ENCODE measurements around the gene NR2E1.

The NR2E1 gene

DNA sequence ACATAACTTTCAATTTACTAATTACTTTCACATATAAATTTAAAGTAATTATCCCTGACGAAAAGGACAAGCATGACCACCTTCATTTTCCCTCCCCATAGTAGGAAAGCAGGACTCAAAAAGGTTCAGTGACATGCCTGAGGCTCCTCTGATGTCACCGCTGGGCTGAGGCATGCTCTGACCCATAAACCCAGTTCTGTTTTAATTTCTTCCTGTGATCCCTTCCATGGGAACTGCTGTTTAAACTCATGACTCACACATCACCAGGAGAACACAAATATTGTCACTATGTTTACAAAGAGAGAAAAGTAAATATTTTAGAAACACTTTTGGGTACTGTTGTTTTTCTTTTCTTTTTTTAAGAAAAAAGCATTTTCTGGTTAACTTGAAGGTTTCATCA is 38.0 kb upstream of the NR2E1 start:
- Histone ChIP-seq H3K9ac (ENCODE audit: low read length) (no peak overlapping the region), H3K4me1 (ENCODE audit: control insufficient read depth, insufficient read depth, low read length) (no peaks in the 10 kb centered on the region), H3K4me3 (ENCODE audit: low read length) (no peak overlapping the region), H3K36me3 (ENCODE audit: control insufficient read depth, insufficient read depth, low read length) (no peaks in the 10 kb centered on the region), H3K27me3 (ENCODE audit: control insufficient read depth, insufficient read depth, low read length) (peaks cover 13% of the 10 kb centered on the region), H3K27ac (ENCODE audit: low read depth, low read length) (no peak overlapping the region)

DNA sequence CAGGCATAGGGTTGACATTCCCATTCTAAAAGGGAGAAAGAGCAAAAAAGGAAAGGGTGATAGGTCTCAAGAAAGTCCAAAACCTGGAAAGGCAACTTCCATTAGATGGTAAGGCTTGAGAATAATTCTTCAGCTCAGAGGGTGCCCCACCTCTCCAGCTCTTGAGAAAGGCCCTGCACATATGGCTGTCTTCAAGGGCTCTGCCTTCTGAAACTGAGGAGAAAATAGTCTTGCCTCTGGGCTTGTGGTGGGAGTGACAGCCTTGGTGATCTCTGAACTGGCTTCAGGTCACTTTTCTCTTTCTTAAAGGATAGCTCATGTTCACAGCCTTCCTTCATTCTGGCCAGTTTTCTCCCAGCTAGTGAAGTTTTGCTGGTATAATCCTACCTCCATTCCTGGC is 35.6 kb upstream of the NR2E1 start:
- Histone ChIP-seq H3K4me1 (ENCODE audit: control insufficient read depth, insufficient read depth, low read length) (no peaks in the 10 kb centered on the region), H3K36me3 (ENCODE audit: control insufficient read depth, insufficient read depth, low read length) (no peaks in the 10 kb centered on the region), H3K4me3 (ENCODE audit: low read length) (no peak overlapping the region), H3K27me3 (ENCODE audit: control insufficient read depth, insufficient read depth, low read length) (peaks cover 3% of the 10 kb centered on the region), H3K9ac (ENCODE audit: low read length) (no peak overlapping the region), H3K27ac (ENCODE audit: low read depth, low read length) (no peak overlapping the region)

- no peaks in the 10 kb centered on the region for H3K4me1 ChIP-seq (ENCODE audit: control insufficient read depth, insufficient read depth, low read length)
- H3K27me3 ChIP-seq (ENCODE audit: control insufficient read depth, insufficient read depth, low read length) = peaks cover 5% of the 10 kb centered on the region
- H3K36me3 ChIP-seq (ENCODE audit: control insufficient read depth, insufficient read depth, low read length) = no peaks in the 10 kb centered on the region
- no peak overlapping the region for H3K27ac ChIP-seq (ENCODE audit: low read depth, low read length)
- no peak overlapping the region for H3K4me3 ChIP-seq (ENCODE audit: low read length)
- H3K9ac ChIP-seq (ENCODE audit: low read length) = no peak overlapping the region
Measured at GRCh38 chr6:108132863-108133262, 33.0 kb upstream of the NR2E1 start.

GRCh38 chr6:108133594-108134179 is 32.1 kb upstream of the NR2E1 start:
- H3K27ac ChIP-seq (ENCODE audit: low read depth, low read length) = peak overlapping the region; percentile 56
- H3K9ac ChIP-seq (ENCODE audit: low read length) = no peak overlapping the region
- peak overlapping the region; percentile 60 for H3K4me3 ChIP-seq (ENCODE audit: low read length)
- H3K36me3 ChIP-seq (ENCODE audit: control insufficient read depth, insufficient read depth, low read length) = no peaks in the 10 kb centered on the region
- peaks cover 5% of the 10 kb centered on the region for H3K27me3 ChIP-seq (ENCODE audit: control insufficient read depth, insufficient read depth, low read length)
- no peaks in the 10 kb centered on the region for H3K4me1 ChIP-seq (ENCODE audit: control insufficient read depth, insufficient read depth, low read length)

DNA sequence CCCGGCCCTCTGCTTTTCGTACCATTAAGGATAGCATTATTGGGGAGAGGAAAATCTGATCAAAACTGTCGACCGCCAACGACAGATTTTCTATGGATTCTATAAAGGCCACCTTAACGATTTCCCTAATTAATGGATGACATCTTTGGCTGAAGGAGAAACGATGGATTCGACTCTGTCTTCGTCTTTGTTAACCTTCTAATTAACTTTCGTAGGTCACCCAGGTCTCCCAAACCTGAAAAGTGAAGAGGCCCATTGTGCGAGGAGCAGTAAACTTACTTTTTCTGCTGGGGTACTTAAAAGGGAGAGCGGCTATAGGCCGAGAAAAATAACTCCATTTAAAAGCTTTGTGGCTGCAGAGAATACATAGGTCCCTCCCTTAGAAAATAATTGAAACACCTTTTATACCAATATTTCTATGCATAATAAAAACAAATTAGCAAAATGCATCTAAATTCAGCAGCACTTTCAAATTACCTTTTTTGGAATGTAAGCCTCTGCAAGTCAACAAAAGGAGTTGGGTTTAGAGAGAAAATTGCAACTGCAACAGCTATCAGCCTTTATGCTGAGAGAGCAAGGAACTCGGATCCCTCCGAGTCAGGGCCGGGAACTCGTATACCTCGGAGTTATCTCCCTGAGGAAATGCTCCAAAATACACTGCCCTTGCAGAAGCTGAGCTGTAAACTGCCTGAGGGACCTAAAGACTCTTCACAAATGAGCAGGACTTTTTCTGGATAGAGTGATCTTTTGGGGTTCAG is 31.4 kb upstream of the NR2E1 start:
- H3K9ac ChIP-seq (ENCODE audit: low read length) = no peak overlapping the region
- H3K4me3 ChIP-seq (ENCODE audit: low read length) = peak overlapping the region; percentile 60
- H3K4me1 ChIP-seq (ENCODE audit: control insufficient read depth, insufficient read depth, low read length) = no peaks in the 10 kb centered on the region
- H3K27me3 ChIP-seq (ENCODE audit: control insufficient read depth, insufficient read depth, low read length) = peaks cover 5% of the 10 kb centered on the region
- H3K27ac ChIP-seq (ENCODE audit: low read depth, low read length) = peak overlapping the region; percentile 56
- H3K36me3 ChIP-seq (ENCODE audit: control insufficient read depth, insufficient read depth, low read length) = no peaks in the 10 kb centered on the region

DNA sequence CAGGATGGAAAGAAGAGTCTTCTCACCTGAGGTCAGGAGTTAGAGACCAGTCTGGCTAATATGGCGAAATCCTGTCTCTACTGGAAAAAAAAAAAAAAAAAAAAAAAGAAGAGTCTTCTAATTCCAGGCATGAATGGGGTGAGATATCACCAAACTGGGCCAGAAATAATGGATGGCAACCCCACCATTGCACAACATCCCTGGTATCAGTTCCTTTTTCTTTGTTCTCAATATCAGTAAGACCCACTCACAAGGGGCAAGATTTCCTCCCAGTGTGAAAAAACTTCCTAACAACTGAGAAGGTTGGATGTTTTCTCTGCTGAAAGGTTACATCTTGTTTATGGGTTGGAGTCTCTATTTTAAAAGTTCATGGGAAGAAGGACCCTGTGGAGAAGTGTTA is 23.6 kb upstream of the NR2E1 start:
- Histone ChIP-seq H3K4me3 (ENCODE audit: low read length) (no peak overlapping the region), H3K9ac (ENCODE audit: low read length) (no peak overlapping the region), H3K36me3 (ENCODE audit: control insufficient read depth, insufficient read depth, low read length) (no peaks in the 10 kb centered on the region), H3K27me3 (ENCODE audit: control insufficient read depth, insufficient read depth, low read length) (no peaks in the 10 kb centered on the region), H3K4me1 (ENCODE audit: control insufficient read depth, insufficient read depth, low read length) (no peaks in the 10 kb centered on the region), H3K27ac (ENCODE audit: low read depth, low read length) (no peak overlapping the region)

DNA sequence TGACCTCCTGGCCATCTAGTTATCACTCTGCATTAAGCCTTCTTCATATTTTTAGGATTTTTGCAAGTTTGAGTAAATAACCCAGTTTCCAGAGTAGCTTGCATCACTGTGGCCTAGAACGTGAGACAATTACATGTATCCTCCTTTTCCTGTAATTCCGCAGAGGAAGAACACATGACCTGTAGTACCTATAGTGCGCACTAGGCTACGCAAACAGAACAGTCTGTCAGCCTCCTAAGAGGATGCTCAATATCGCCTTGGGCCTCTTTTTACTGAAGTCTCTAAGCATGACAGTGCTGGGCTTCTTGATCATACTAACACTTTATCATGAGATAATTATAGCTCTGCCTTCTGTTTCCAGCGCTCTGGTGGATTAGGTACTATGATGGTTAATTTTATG is 20.2 kb upstream of the NR2E1 start:
- Histone ChIP-seq H3K27me3 (ENCODE audit: control insufficient read depth, insufficient read depth, low read length) (no peaks in the 10 kb centered on the region), H3K27ac (ENCODE audit: low read depth, low read length) (no peak overlapping the region), H3K36me3 (ENCODE audit: control insufficient read depth, insufficient read depth, low read length) (no peaks in the 10 kb centered on the region), H3K9ac (ENCODE audit: low read length) (no peak overlapping the region), H3K4me1 (ENCODE audit: control insufficient read depth, insufficient read depth, low read length) (no peaks in the 10 kb centered on the region), H3K4me3 (ENCODE audit: low read length) (no peak overlapping the region)

GRCh38 chr6:108152446-108152845 is 13.4 kb upstream of the NR2E1 start:
- Histone ChIP-seq H3K4me3 (ENCODE audit: low read length) (no peak overlapping the region), H3K27me3 (ENCODE audit: control insufficient read depth, insufficient read depth, low read length) (peaks cover 12% of the 10 kb centered on the region), H3K9ac (ENCODE audit: low read length) (no peak overlapping the region), H3K4me1 (ENCODE audit: control insufficient read depth, insufficient read depth, low read length) (no peaks in the 10 kb centered on the region), H3K27ac (ENCODE audit: low read depth, low read length) (no peak overlapping the region), H3K36me3 (ENCODE audit: control insufficient read depth, insufficient read depth, low read length) (no peaks in the 10 kb centered on the region)

DNA sequence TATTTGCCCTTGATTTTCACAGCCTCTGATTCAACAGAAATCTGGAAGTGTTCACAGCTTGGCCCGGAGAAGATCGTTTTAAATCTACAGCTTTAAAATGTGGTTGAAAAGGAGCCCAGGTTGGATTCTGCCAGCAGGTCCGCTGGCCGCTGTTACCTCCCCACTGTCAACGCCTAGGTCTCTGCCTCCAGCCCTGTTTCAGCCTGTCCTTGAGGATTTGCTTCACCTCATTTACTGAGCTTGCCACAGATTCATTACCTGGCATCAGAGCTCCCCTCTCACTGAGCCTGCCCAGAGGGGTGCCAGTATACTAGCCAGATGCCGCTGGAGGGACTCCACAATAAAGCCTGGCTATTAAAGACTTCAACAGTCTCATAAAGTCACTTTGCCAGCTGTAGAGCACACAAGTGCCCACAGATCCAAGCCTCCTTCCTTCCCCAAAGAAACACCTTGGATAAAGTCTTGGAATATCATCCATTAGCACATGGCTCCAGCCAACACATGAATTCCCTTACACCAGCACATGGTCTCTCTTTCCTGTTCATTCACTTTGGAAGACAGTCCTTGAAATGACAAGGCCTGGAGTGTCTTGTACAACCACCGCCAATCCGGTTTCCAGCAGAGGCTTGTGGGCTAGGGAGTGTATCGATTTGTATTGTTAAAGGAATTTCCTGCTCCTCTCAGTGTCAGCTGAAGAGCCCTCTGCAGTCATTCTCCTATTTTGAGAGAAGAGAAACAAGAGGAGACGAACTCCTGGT is 9.5 kb upstream of the NR2E1 start:
- Histone ChIP-seq H3K27me3 (ENCODE audit: control insufficient read depth, insufficient read depth, low read length) (peaks cover 23% of the 10 kb centered on the region), H3K27ac (ENCODE audit: low read depth, low read length) (no peak overlapping the region), H3K4me1 (ENCODE audit: control insufficient read depth, insufficient read depth, low read length) (no peaks in the 10 kb centered on the region), H3K4me3 (ENCODE audit: low read length) (no peak overlapping the region), H3K9ac (ENCODE audit: low read length) (no peak overlapping the region), H3K36me3 (ENCODE audit: control insufficient read depth, insufficient read depth, low read length) (no peaks in the 10 kb centered on the region)

DNA sequence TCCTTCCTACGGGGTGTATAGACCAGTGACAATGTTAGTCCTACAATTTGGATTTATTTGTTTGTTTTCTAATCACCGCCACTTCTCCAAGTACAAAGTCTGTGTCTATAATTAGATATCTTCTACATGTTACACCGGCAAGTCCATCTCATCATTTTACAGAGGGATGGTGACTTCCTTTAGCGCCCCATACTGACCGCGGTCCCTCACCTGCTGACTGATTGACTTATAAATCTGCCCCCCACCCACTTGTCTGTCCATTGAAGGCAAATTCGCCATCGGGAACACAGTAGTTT is 8.9 kb upstream of the NR2E1 start:
- Histone ChIP-seq H3K4me1 (ENCODE audit: control insufficient read depth, insufficient read depth, low read length) (no peaks in the 10 kb centered on the region), H3K27me3 (ENCODE audit: control insufficient read depth, insufficient read depth, low read length) (peaks cover 28% of the 10 kb centered on the region), H3K4me3 (ENCODE audit: low read length) (no peak overlapping the region), H3K27ac (ENCODE audit: low read depth, low read length) (no peak overlapping the region), H3K36me3 (ENCODE audit: control insufficient read depth, insufficient read depth, low read length) (no peaks in the 10 kb centered on the region), H3K9ac (ENCODE audit: low read length) (no peak overlapping the region)

GRCh38 chr6:108157234-108157980 is 8.4 kb upstream of the NR2E1 start:
- H3K27ac ChIP-seq (ENCODE audit: low read depth, low read length) = no peak overlapping the region
- no peaks in the 10 kb centered on the region for H3K36me3 ChIP-seq (ENCODE audit: control insufficient read depth, insufficient read depth, low read length)
- H3K9ac ChIP-seq (ENCODE audit: low read length) = no peak overlapping the region
- no peaks in the 10 kb centered on the region for H3K4me1 ChIP-seq (ENCODE audit: control insufficient read depth, insufficient read depth, low read length)
- peaks cover 31% of the 10 kb centered on the region for H3K27me3 ChIP-seq (ENCODE audit: control insufficient read depth, insufficient read depth, low read length)
- H3K4me3 ChIP-seq (ENCODE audit: low read length) = peak overlapping the region; percentile 13

DNA sequence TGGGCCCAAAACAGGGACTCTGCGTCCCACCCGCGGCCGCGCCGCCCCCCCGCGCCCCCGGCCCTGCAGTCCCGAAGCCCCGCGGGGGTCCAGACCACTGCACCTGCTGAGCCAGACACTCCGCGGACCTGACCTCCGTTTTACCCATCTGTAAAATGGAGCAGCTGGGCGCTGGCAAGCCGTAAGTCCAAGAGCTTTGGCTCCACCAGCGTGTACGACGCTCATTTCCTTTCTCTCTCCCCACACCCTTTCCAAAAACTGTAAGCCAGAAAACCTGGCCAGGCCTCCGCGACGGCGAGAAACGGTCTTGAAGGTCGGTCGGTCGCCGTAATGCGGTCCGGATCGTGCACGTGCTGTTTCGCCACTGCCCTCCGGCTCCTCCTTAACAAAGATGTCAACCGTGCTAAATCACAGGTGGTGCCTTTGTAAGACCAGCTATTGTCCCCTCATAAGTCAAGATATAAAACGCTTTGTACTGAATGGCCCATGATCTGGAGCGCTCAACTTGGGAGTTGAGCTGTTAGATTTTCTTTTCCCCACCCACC is 7.8 kb upstream of the NR2E1 start:
- Histone ChIP-seq H3K4me3 (ENCODE audit: low read length) (peak overlapping the region; percentile 32), H3K36me3 (ENCODE audit: control insufficient read depth, insufficient read depth, low read length) (no peaks in the 10 kb centered on the region), H3K9ac (ENCODE audit: low read length) (no peak overlapping the region), H3K4me1 (ENCODE audit: control insufficient read depth, insufficient read depth, low read length) (no peaks in the 10 kb centered on the region), H3K27me3 (ENCODE audit: control insufficient read depth, insufficient read depth, low read length) (peaks cover 36% of the 10 kb centered on the region), H3K27ac (ENCODE audit: low read depth, low read length) (no peak overlapping the region)

Data from rectal smooth muscle tissue (tissue), 1 donor.